CD8-positive, alpha-beta memory T cell (primary cell): ENCODE measurements around the gene ATP5F1A. TPM values are rescaled to one million over a fixed set of nuclear protein-coding genes. Genes with fewer than 3 reads are reported as not detected.
"Not testable (repeated sequence)": the region's sequence is repeated elsewhere in the genome, so short reads cannot be mapped to it uniquely, and the experiment has no call there.

Experiments
- CTCF ChIA-PET: fragments of 350-600 bp; sonication (Branson Sonifier 250); formaldehyde crosslinking; loops from one replicate; lab custom pipeline; 2021; ENCODE audit warnings: antibody characterized with exemption; lab: Charles Lee
- POLR2A ChIA-PET: fragments of 350-600 bp; sonication (Branson Sonifier 250); formaldehyde crosslinking; loops from one replicate; lab custom pipeline; 2021; ENCODE audit warnings: antibody characterized with exemption; lab: Charles Lee
- DNase-seq, 5 donors: peaks; one replicate each; pipeline versions ENCODE4 v3.0.0 to v3.0.0-alpha.2; 2020 to 2022; ENCODE audit warnings: mixed read lengths in 1 of 5
- H3K27ac ChIP-seq: one replicate; pipeline ENCODE4 v1.7.0; 2013; ENCODE audit warnings: low read depth, mild to moderate bottlenecking, low read length, moderate library complexity
- H3K27me3 ChIP-seq: 2 replicates; pipeline ENCODE4 v1.7.0; 2013; ENCODE audit warnings: low read length, mild to moderate bottlenecking; ENCODE audit not compliant: insufficient read depth, poor library complexity, severe bottlenecking
- H3K36me3 ChIP-seq: 2 replicates; pipeline ENCODE4 v1.7.0; 2013; ENCODE audit warnings: mild to moderate bottlenecking, low read length, moderate library complexity; ENCODE audit not compliant: insufficient read depth
- H3K4me1 ChIP-seq: 2 replicates; pipeline ENCODE4 v1.7.0; 2013; ENCODE audit warnings: mild to moderate bottlenecking, low read length, moderate library complexity; ENCODE audit not compliant: insufficient read depth
- H3K4me3 ChIP-seq: 2 replicates; pipeline ENCODE4 v1.7.0; 2013; ENCODE audit warnings: mild to moderate bottlenecking, low read length
- H3K9me3 ChIP-seq: 2 replicates; pipeline ENCODE4 v1.7.0; 2013; ENCODE audit warnings: mild to moderate bottlenecking, low read length
- H3K27ac Mint-ChIP-seq, 8 donors: one replicate each; pipeline ENCODE4 v1.8.0; 2020 to 2021; ENCODE audit warnings: mixed read lengths in 8 of 8, mild to moderate bottlenecking in 6 of 8, inconsistent platforms in 3 of 8, moderate library complexity in 3 of 8
- H3K27me3 Mint-ChIP-seq, 2 donors: one replicate each; pipeline ENCODE4 v1.8.0; 2020 to 2021; ENCODE audit warnings: mixed read lengths in 2 of 2, mild to moderate bottlenecking in 1 of 2, moderate library complexity in 1 of 2
- H3K36me3 Mint-ChIP-seq, 3 donors: one replicate each; pipeline ENCODE4 v1.8.0; 2020 to 2021; ENCODE audit warnings: mixed read lengths in 3 of 3, inconsistent platforms in 1 of 3, mild to moderate bottlenecking in 1 of 3
- H3K4me1 Mint-ChIP-seq, 3 donors: one replicate each; pipeline ENCODE4 v1.8.0; 2020 to 2021; ENCODE audit warnings: mixed read lengths in 3 of 3, inconsistent platforms in 1 of 3, mild to moderate bottlenecking in 1 of 3
- H3K4me3 Mint-ChIP-seq, 7 donors: one replicate each; pipeline ENCODE4 v1.8.0; 2020 to 2021; ENCODE audit warnings: mixed read lengths in 7 of 7, mild to moderate bottlenecking in 6 of 7, moderate library complexity in 4 of 7, inconsistent platforms in 2 of 7
- H3K9me3 Mint-ChIP-seq, 5 donors: one replicate each; pipeline ENCODE4 v1.8.0; 2020 to 2022; ENCODE audit warnings: mixed read lengths in 5 of 5, mild to moderate bottlenecking in 3 of 5, moderate library complexity in 2 of 5, inconsistent platforms in 1 of 5
- polyA plus RNA-seq: library from polyadenylated mRNA; unstranded; fragments of 300-500 nt; fragmentation: Illumina TruSeq; gene quantifications from one replicate; pipeline ENCODE4 v1.2.3, GENCODE V29; 2021
- total RNA-seq, 2 experiments: library from RNA; stranded (reverse); gene quantifications; one replicate each; pipeline ENCODE4 v1.2.3, GENCODE V29; 2021

ATP5F1A gene
- total and polyA plus RNA-seq, 3 experiments from 2014 or later, result 409 to 468 (median 456) TPM

DNA sequence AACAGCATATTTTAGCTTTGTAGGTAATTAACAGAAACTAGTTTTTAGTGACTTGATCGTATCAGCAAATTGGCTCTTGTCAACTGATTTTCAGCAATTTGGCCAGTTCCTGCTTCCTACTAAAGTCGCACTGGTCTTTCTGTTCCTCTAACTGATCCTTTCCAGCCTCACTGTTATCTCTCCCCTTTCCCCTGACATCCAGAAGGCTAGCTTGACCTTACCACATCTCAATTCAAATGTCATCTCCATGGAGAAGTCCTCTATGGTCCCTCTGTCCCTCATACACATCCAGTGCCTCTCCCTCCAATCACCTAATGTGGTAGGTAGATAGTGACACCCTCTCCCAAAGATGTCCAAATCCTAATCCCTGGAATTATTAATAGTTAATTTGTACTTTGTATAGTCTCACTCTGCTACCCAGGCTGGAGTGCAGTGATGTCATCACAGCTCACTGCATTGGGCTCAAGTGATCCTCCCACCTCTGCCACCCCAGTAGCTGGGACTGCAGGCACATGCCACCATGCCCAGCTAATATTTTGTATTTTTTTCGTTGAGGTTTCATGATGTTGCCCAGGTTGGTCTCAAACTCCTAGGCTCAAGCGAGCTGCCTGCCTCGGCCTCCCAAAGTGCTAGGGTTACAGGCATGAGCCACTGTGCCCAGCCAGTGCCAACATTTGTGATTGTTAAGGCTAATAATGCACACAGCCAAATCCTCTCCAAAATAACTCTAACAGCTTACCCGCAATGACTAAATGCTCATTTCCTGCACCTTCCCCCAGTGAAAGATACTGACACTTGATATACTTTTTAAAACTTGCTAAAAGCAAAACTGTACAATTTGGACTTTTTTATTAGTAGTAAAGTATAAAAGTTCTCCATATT, 42.9 kb downstream of the ATP5F1A start:
- peaks cover 18% of the 10 kb centered on the region for H3K4me1 ChIP-seq
- H3K36me3 ChIP-seq, result no peaks in the 10 kb centered on the region
- no peak overlapping the region for H3K27ac ChIP-seq
- ChIA-PET POLR2A (interaction anchor here (1.2 kb wide), 1 partner anchor 18 kb away, joined by 5 read pairs; no protein-coding TSS in a partner anchor), CTCF (interaction anchor here (0.9 to 1.8 kb wide), 5 partner anchors 11 to 19 kb away, joined by 3 to 9 read pairs (median 4); partner anchors contain the start of gene PSTPIP2)
- DNase-seq, result peak in 1 of 5 donors; percentile 17
- H3K9me3 ChIP-seq, result no peaks in the 10 kb centered on the region
- H3K27ac Mint-ChIP-seq, result peak overlapping the region; percentile 38 to 91 (median 78)
- H3K27me3 ChIP-seq, result no peaks in the 10 kb centered on the region
- H3K4me1 Mint-ChIP-seq, result peaks cover 34 to 45% (median 36%) of the 10 kb centered on the region in 3 donors
- no peak overlapping the region for H3K4me3 ChIP-seq
- no peaks in the 10 kb centered on the region for H3K36me3 Mint-ChIP-seq
- no peaks in the 10 kb centered on the region for H3K27me3 Mint-ChIP-seq
- H3K4me3 Mint-ChIP-seq, result peak overlapping the region in 6 of 7 donors; percentile 33 to 68 (median 56)
- H3K9me3 Mint-ChIP-seq, result no peaks in the 10 kb centered on the region

- CTCF ChIA-PET, result no interaction called here
- Histone ChIP-seq H3K27me3 (no peaks in the 10 kb centered on the region), H3K27ac (no peak overlapping the region), H3K9me3 (no peaks in the 10 kb centered on the region), H3K4me1 (peaks cover 18% of the 10 kb centered on the region), H3K4me3 (no peak overlapping the region), H3K36me3 (no peaks in the 10 kb centered on the region)
- POLR2A ChIA-PET, result no interaction called here
- Mint-ChIP-seq H3K36me3 (no peaks in the 10 kb centered on the region), H3K4me3 (no peak overlapping the region), H3K27me3 (no peaks in the 10 kb centered on the region), H3K27ac (peak overlapping the region in 2 of 8 donors; percentile 15 to 26), H3K4me1 (peaks cover 34 to 46% (median 36%) of the 10 kb centered on the region in 3 donors), H3K9me3 (no peaks in the 10 kb centered on the region)
- no peak for DNase-seq
Observed at GRCh38 chr18:46053368-46054095, 44.6 kb downstream of the ATP5F1A start.

- peaks cover 34 to 46% (median 36%) of the 10 kb centered on the region in 3 donors for H3K4me1 Mint-ChIP-seq
- H3K36me3 ChIP-seq, result no peaks in the 10 kb centered on the region
- H3K9me3 ChIP-seq, result no peaks in the 10 kb centered on the region
- DNase-seq, result no peak
- H3K9me3 Mint-ChIP-seq, result no peaks in the 10 kb centered on the region
- no peaks in the 10 kb centered on the region for H3K27me3 ChIP-seq
- peak overlapping the region in 1 of 7 donors; percentile 15 for H3K4me3 Mint-ChIP-seq
- peak overlapping the region in 3 of 8 donors; percentile 5 to 32 (median 17) for H3K27ac Mint-ChIP-seq
- H3K4me3 ChIP-seq, result no peak overlapping the region
- peaks cover 18% of the 10 kb centered on the region for H3K4me1 ChIP-seq
- no peak overlapping the region for H3K27ac ChIP-seq
- CTCF ChIA-PET, result interaction anchor here (0.9 kb wide), 1 partner anchor 21 kb away, joined by 4 read pairs; no protein-coding TSS in a partner anchor
- H3K36me3 Mint-ChIP-seq, result no peaks in the 10 kb centered on the region
- POLR2A ChIA-PET, result no interaction called here
- H3K27me3 Mint-ChIP-seq, result no peaks in the 10 kb centered on the region
Observed at GRCh38 chr18:46051731-46052461, 46.2 kb downstream of the ATP5F1A start.

DNA sequence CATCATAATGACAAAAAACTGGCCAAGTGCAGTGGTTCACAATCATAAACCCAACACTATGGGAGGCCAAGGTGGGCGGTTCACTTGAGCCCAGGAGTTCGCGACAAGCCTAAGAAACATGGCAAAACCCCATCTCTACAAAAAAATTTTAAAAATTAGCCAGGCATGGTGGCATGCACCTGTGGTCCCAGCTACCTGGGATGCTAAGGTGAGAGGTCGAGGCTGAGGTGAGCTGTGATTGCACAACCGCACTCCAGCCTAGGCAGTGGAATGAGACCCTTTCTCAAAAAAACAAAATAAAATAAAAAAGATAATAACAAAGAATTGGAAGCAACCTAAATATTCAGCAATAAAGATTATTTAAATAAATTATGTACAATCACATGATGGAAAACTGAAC, 47.8 kb downstream of the ATP5F1A start:
- no peaks in the 10 kb centered on the region for H3K36me3 Mint-ChIP-seq
- CTCF ChIA-PET, result no interaction called here
- POLR2A ChIA-PET, result no interaction called here
- H3K9me3 Mint-ChIP-seq, result no peaks in the 10 kb centered on the region
- no peaks in the 10 kb centered on the region for H3K36me3 ChIP-seq
- DNase-seq, result no peak
- H3K27ac ChIP-seq, result no peak overlapping the region
- no peak overlapping the region for H3K4me3 ChIP-seq
- no peaks in the 10 kb centered on the region for H3K27me3 ChIP-seq
- H3K27ac Mint-ChIP-seq, result no peak overlapping the region
- peaks cover 6% of the 10 kb centered on the region for H3K4me1 ChIP-seq
- H3K9me3 ChIP-seq, result no peaks in the 10 kb centered on the region
- H3K27me3 Mint-ChIP-seq, result no peaks in the 10 kb centered on the region
- peak overlapping the region in 1 of 7 donors; percentile 48 for H3K4me3 Mint-ChIP-seq
- peaks cover 24 to 34% (median 29%) of the 10 kb centered on the region in 3 donors for H3K4me1 Mint-ChIP-seq

DNA sequence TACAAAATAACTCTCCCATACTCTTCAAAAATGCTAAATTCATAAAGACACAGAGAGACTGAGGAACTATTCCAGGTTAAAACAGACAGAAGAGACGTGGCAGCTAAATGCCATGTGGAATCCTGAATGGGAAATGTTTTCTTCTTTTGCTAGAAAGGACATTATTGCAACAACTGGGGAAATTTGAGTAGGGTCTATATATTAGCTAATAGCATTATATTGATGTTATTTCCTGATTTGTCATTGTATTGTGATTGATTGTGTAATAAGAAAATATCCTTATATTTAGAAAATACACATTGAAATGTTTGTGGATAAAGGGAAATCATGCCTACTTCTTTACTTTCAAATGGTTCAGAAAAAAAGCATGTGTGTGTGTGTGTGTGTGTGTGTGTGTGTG, 49.5 kb downstream of the ATP5F1A start:
- H3K4me1 Mint-ChIP-seq, result peaks cover 16 to 23% (median 17%) of the 10 kb centered on the region in 3 donors
- Histone ChIP-seq H3K9me3 (no peaks in the 10 kb centered on the region), H3K27ac (no peak overlapping the region), H3K4me3 (no peak overlapping the region), H3K4me1 (no peaks in the 10 kb centered on the region), H3K36me3 (no peaks in the 10 kb centered on the region), H3K27me3 (no peaks in the 10 kb centered on the region)
- no peak overlapping the region for H3K4me3 Mint-ChIP-seq
- H3K36me3 Mint-ChIP-seq, result no peaks in the 10 kb centered on the region
- DNase-seq, result no peak
- no peaks in the 10 kb centered on the region for H3K27me3 Mint-ChIP-seq
- H3K9me3 Mint-ChIP-seq, result no peaks in the 10 kb centered on the region
- ChIA-PET CTCF (no interaction called here), POLR2A (interaction anchor here (0.7 kb wide), 1 partner anchor 190 kb away, joined by 3 read pairs; no protein-coding TSS in a partner anchor)
- peak overlapping the region in 1 of 8 donors; percentile 10 for H3K27ac Mint-ChIP-seq

DNA sequence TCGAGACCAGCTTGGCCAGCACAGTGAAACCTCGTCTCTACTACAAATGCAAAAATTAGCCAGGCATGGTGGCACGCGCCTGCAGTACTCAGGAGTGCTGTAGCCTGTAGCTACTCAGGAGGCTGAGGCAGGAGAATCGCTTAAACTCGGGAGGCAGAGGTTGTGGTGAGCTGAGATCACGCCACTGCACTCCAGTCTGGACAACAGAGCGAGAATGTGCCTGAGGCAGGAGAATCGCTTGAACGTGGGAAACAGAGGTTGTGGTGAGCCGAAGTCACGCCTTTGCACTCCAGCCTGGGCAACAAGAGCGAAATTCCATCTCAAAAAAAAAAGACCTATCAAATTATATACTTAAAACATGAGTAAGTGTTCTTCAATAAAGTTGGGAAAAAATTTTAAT, 50.7 kb downstream of the ATP5F1A start:
- H3K36me3 ChIP-seq, H3K27me3 Mint-ChIP-seq, H3K4me3 ChIP-seq, H3K27ac ChIP-seq, H3K4me3 Mint-ChIP-seq, POLR2A ChIA-PET, DNase-seq, H3K27me3 ChIP-seq, H3K27ac Mint-ChIP-seq, H3K9me3 ChIP-seq, H3K9me3 Mint-ChIP-seq, H3K36me3 Mint-ChIP-seq: not testable (repeated sequence)
- peaks cover 20 to 26% (median 24%) of the 10 kb centered on the region in 3 donors for H3K4me1 Mint-ChIP-seq
- peaks cover 12% of the 10 kb centered on the region for H3K4me1 ChIP-seq
- CTCF ChIA-PET, result interaction anchor here (0.9 kb wide), 1 partner anchor 27 kb away, joined by 4 read pairs; no protein-coding TSS in a partner anchor

GRCh38 chr18:46046688-46047087, 51.4 kb downstream of the ATP5F1A start:
- no peaks in the 10 kb centered on the region for H3K27me3 Mint-ChIP-seq
- H3K4me3 Mint-ChIP-seq, result no peak overlapping the region
- no peaks in the 10 kb centered on the region for H3K36me3 Mint-ChIP-seq
- no peak for DNase-seq
- Histone ChIP-seq H3K4me1 (peaks cover 19% of the 10 kb centered on the region), H3K9me3 (no peaks in the 10 kb centered on the region), H3K27ac (no peak overlapping the region), H3K36me3 (no peaks in the 10 kb centered on the region), H3K27me3 (no peaks in the 10 kb centered on the region), H3K4me3 (no peak overlapping the region)
- ChIA-PET CTCF (interaction anchor here (0.9 kb wide), 1 partner anchor 27 kb away, joined by 4 read pairs; no protein-coding TSS in a partner anchor), POLR2A (no interaction called here)
- no peaks in the 10 kb centered on the region for H3K9me3 Mint-ChIP-seq
- H3K4me1 Mint-ChIP-seq, result peaks cover 21 to 27% (median 26%) of the 10 kb centered on the region in 3 donors
- H3K27ac Mint-ChIP-seq, result no peak overlapping the region
